Fibroblast of lung (primary cell): ENCODE results near the gene CTDNEP1. TPM values are rescaled to one million over a fixed set of nuclear protein-coding genes. Genes with fewer than 3 reads are reported as not detected.

Source experiments
- DNase-seq, 2 donors: peaks; one replicate each; pipeline versions ENCODE4 v3.0.0 to v3.0.0-alpha.2; 2010; ENCODE audit warnings: low read depth in 2 of 2
- H2AFZ ChIP-seq: 2 replicates; pipeline ENCODE4 v1.5.1; 2012; ENCODE audit warnings: low read length, control low read depth, inconsistent platforms
- H3K27ac ChIP-seq: 2 replicates; pipeline ENCODE4 v1.5.1; 2011; ENCODE audit warnings: low read length, control low read depth; ENCODE audit not compliant: insufficient read depth
- H3K27me3 ChIP-seq: 2 replicates; pipeline ENCODE4 v1.5.1; 2011; ENCODE audit warnings: mild to moderate bottlenecking, low read length; ENCODE audit not compliant: control insufficient read depth, insufficient read depth
- H3K36me3 ChIP-seq: 2 replicates; pipeline ENCODE4 v1.5.1; 2011; ENCODE audit warnings: low read length; ENCODE audit not compliant: control insufficient read depth, insufficient read depth
- H3K4me1 ChIP-seq: 2 replicates; pipeline ENCODE4 v1.5.1; 2011; ENCODE audit warnings: low read length; ENCODE audit not compliant: control insufficient read depth, insufficient read depth; ENCODE audit errors: extremely low read depth
- H3K4me2 ChIP-seq: 2 replicates; pipeline ENCODE4 v1.5.1; 2011; ENCODE audit warnings: low read length, control low read depth; ENCODE audit not compliant: insufficient read depth; ENCODE audit errors: extremely low read depth
- H3K4me3 ChIP-seq, 4 experiments: fragments of 200-600 bp in 1 of 4; sonication (generic) in 1 of 4; replicated peaks in 1 of 4; 2 replicates each; pipeline ENCODE4 v1.5.1; 2011 to 2016; ENCODE audit warnings: low read length in 4 of 4, low read depth in 3 of 4, mild to moderate bottlenecking in 3 of 4, control low read depth in 2 of 4, inconsistent platforms in 1 of 4, mixed read lengths in 1 of 4; ENCODE audit not compliant: insufficient read depth in 1 of 4; ENCODE audit errors: control extremely low read depth in 1 of 4
- H3K79me2 ChIP-seq: 2 replicates; pipeline ENCODE4 v1.5.1; 2012; ENCODE audit warnings: mild to moderate bottlenecking, low read length, inconsistent platforms; ENCODE audit not compliant: control insufficient read depth, insufficient read depth
- H3K9ac ChIP-seq: 2 replicates; pipeline ENCODE4 v1.5.1; 2011; ENCODE audit warnings: mild to moderate bottlenecking, low read length, control low read depth; ENCODE audit not compliant: insufficient read depth
- H3K9me3 ChIP-seq: 2 replicates; pipeline ENCODE4 v1.5.1; 2012; ENCODE audit warnings: low read depth, low read length; ENCODE audit not compliant: control insufficient read depth, insufficient read depth
- H4K20me1 ChIP-seq: 2 replicates; pipeline ENCODE4 v1.5.1; 2011; ENCODE audit warnings: low read length; ENCODE audit not compliant: control insufficient read depth, insufficient read depth; ENCODE audit errors: extremely low read depth
- CTCF ChIP-seq, 2 donors: IDR thresholded peaks in 1 of 2; conservative IDR thresholded peaks in 1 of 2; 1 replicate in 1 of 2; 2 replicates in 1 of 2; pipeline ENCODE4 v1.5.1; 2011 to 2012; ENCODE audit warnings: low read length in 2 of 2, control low read depth in 1 of 2, inconsistent platforms in 1 of 2, low read depth in 1 of 2, mild to moderate bottlenecking in 1 of 2
- EZH2 ChIP-seq: IDR thresholded peaks from 2 replicates; pipeline ENCODE4 v1.5.1; 2012; ENCODE audit warnings: low read length, control low read depth, mild to moderate bottlenecking; ENCODE audit errors: missing control alignments
- polyA plus RNA-seq, 2 donors: library from polyadenylated mRNA; depleted of rRNA in 1 of 2; stranded (reverse) in 1 of 2; unstranded in 1 of 2; fragments of >200 nt; gene quantifications; 2 replicates each; pipeline ENCODE4 v1.2.1, GENCODE V29; 2011 to 2012; ENCODE audit warnings: missing spikeins in 1 of 2
- total RNA-seq: library from RNA; depleted of rRNA; stranded (reverse); fragments of >200 nt; gene quantifications from 2 replicates; pipeline ENCODE4 v1.2.1, GENCODE V29; 2014

CTDNEP1 gene
- total and polyA plus RNA-seq, 2 donors (not counting 1 experiment from before 2014, with no cell fraction given) = 40.5 to 134 TPM

- H3K4me2 ChIP-seq = peak overlapping the region; percentile 96
- peaks cover 32% of the 10 kb centered on the region for H3K36me3 ChIP-seq
Measured at GRCh38 chr17:7233701-7234082, 17.8 kb downstream of the CTDNEP1 start.

DNA sequence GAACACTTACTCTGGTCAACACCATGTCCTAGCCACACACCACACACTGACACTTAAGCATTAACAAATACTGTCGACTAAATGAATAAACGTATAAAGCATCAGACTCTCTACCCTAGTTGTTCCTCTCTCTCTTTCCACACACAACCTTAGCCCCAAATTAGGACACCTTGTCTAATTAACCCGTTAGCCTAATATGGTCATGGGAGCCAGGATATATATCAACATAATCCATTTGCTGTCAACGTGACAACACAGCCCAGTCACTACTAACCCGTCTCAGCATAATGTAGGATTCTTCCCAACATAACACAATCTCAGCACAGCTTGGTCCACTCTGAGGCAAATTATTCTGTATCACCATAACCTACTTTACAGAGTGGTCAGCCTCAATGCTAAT lies 19.4 kb downstream of the CTDNEP1 start:
- no peak overlapping the region for H3K9ac ChIP-seq
- no peaks in the 10 kb centered on the region for H3K27me3 ChIP-seq
- H3K4me1 ChIP-seq = peaks cover 16% of the 10 kb centered on the region
- no peak overlapping the region for H2AFZ ChIP-seq
- no peak overlapping the region for H3K27ac ChIP-seq
- peaks cover 43% of the 10 kb centered on the region for H3K36me3 ChIP-seq
- H3K4me2 ChIP-seq = peak overlapping the region; percentile 70
- DNase-seq = no peak
- no peaks in the 10 kb centered on the region for H3K9me3 ChIP-seq
- H3K4me3 ChIP-seq = peak overlapping the region; percentile 1 to 98 (median 46)
- peaks cover 76% of the 10 kb centered on the region for H3K79me2 ChIP-seq
- no peak for TF ChIP-seq CTCF (conservative IDR thresholded peaks at IDR 0.05 in 1 of 2, IDR thresholded peaks at IDR 0.05 in 1 of 2; ENCODE audit: low read depth in 1 of 2, low read length in 2 of 2)
- TF ChIP-seq EZH2 = no peak
- no peaks in the 10 kb centered on the region for H4K20me1 ChIP-seq

More at GRCh38 chr17:7233701-7234082, 17.8 kb downstream of the CTDNEP1 start:
- H3K79me2 ChIP-seq = peaks cover 84% of the 10 kb centered on the region
- peaks cover 16% of the 10 kb centered on the region for H3K4me1 ChIP-seq
- peak overlapping the region; percentile 11 for H2AFZ ChIP-seq
- H3K9ac ChIP-seq = peak overlapping the region; percentile 81
- H3K27me3 ChIP-seq = no peaks in the 10 kb centered on the region
- H3K4me3 ChIP-seq = peak overlapping the region; percentile 64 to 99 (median 97)
- DNase-seq = no peak
- no peaks in the 10 kb centered on the region for H4K20me1 ChIP-seq
- H3K27ac ChIP-seq = peak overlapping the region; percentile 85
- no peaks in the 10 kb centered on the region for H3K9me3 ChIP-seq
- TF ChIP-seq CTCF (conservative IDR thresholded peaks at IDR 0.05 in 1 of 2, IDR thresholded peaks at IDR 0.05 in 1 of 2; ENCODE audit: low read depth in 1 of 2, low read length in 2 of 2) (no peak), EZH2 (no peak)

- no peak overlapping the region for H3K4me2 ChIP-seq
- no peak overlapping the region for H3K4me3 ChIP-seq
- H3K4me1 ChIP-seq = peaks cover 5% of the 10 kb centered on the region
- no peak overlapping the region for H2AFZ ChIP-seq
- no peak for TF ChIP-seq EZH2
- no peak for TF ChIP-seq CTCF (conservative IDR thresholded peaks at IDR 0.05 in 1 of 2, IDR thresholded peaks at IDR 0.05 in 1 of 2; ENCODE audit: low read depth in 1 of 2, low read length in 2 of 2)
- no peak for DNase-seq
- H3K9me3 ChIP-seq = no peaks in the 10 kb centered on the region
- H3K36me3 ChIP-seq = peaks cover 31% of the 10 kb centered on the region
- no peak overlapping the region for H3K9ac ChIP-seq
- no peak overlapping the region for H3K27ac ChIP-seq
- no peaks in the 10 kb centered on the region for H4K20me1 ChIP-seq
- H3K27me3 ChIP-seq = no peaks in the 10 kb centered on the region
- H3K79me2 ChIP-seq = peaks cover 52% of the 10 kb centered on the region
Measured at GRCh38 chr17:7229504-7229903, 22.0 kb downstream of the CTDNEP1 start.
